Endothelial cell of umbilical vein (primary cell): Measurements from ENCODE around the gene RCOR2.

Source experiments
- MYC ChIP-seq: IDR thresholded peaks from one replicate; pipeline ENCODE4 v1.6.1; 2011; ENCODE audit warnings: mild to moderate bottlenecking, low read depth, low read length
- POLR2A ChIP-seq: IDR thresholded peaks from 2 replicates; pipeline ENCODE4 v1.6.1; 2012; ENCODE audit warnings: low read depth, mild to moderate bottlenecking, control low read depth, low read length
- POLR2AphosphoS5 ChIP-seq: IDR thresholded peaks from 2 replicates; pipeline ENCODE4 v1.6.1; 2012; ENCODE audit warnings: low read depth, mild to moderate bottlenecking, control low read depth, low read length, moderate library complexity; ENCODE audit not compliant: insufficient read depth
- TF ChIP-seq, protein P1 (sequence below), 2 donors: IDR thresholded peaks; 1 replicate in 1 of 2; 2 replicates in 1 of 2; pipeline ENCODE4 v1.5.1; 2011; ENCODE audit warnings: low read length in 2 of 2, mild to moderate bottlenecking in 2 of 2, moderate library complexity in 2 of 2, control low read depth in 1 of 2, inconsistent platforms in 1 of 2, low read depth in 1 of 2; ENCODE audit not compliant: insufficient read depth in 1 of 2; ENCODE audit errors: extremely low read depth in 1 of 2

- TF ChIP-seq, protein P1, sequence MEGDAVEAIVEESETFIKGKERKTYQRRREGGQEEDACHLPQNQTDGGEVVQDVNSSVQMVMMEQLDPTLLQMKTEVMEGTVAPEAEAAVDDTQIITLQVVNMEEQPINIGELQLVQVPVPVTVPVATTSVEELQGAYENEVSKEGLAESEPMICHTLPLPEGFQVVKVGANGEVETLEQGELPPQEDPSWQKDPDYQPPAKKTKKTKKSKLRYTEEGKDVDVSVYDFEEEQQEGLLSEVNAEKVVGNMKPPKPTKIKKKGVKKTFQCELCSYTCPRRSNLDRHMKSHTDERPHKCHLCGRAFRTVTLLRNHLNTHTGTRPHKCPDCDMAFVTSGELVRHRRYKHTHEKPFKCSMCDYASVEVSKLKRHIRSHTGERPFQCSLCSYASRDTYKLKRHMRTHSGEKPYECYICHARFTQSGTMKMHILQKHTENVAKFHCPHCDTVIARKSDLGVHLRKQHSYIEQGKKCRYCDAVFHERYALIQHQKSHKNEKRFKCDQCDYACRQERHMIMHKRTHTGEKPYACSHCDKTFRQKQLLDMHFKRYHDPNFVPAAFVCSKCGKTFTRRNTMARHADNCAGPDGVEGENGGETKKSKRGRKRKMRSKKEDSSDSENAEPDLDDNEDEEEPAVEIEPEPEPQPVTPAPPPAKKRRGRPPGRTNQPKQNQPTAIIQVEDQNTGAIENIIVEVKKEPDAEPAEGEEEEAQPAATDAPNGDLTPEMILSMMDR (IDR thresholded peaks at IDR 0.05; ENCODE audit: extremely low read depth in 1 of 2, insufficient read depth in 1 of 2, low read depth in 1 of 2, low read length in 2 of 2), result no peak
- TF ChIP-seq POLR2AphosphoS5 (no peak), POLR2A (no peak), MYC (no peak)
Measured at GRCh38 chr11:63884196-63884932, 32.6 kb downstream of the RCOR2 start.
